ENCODE results near the gene MEOX2. TPM values are rescaled to one million over a fixed set of nuclear protein-coding genes. Genes with fewer than 3 reads are reported as not detected.

MEOX2 gene
- total RNA-seq, 1 donor from 2014 or later: not detected

DNA sequence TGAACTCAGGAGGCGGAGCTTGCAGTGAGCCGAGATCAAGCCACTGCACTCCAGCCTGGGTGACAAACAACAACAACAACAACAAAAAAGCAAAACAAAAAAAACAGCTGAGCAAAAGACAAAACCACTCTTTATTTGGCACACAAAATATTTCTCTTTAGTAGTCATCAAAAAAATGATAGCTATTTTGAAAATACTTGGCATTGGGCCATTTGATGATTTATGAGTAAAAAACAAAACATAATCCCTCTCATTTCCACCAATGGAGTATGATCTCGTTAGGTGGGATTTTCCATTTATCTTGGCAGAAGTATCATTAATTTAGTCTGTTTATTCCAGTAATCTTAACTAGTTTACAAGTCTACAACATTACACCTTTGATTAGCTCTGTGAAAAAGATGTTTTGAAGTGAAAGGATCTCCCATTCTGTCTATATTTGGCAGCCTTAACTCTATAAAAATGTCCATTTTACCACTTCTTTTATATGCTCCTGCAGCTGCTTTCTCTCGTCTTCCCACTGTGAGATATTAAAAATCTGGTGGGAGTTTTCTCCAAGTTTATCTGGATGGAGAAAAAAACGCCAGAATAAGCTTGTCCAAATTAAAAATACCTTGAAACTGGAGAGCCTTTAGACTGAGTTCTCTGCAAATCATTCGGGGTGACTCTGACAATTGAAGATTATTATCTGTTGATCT lies 65.8 kb downstream of the MEOX2 start:
- Histone ChIP-seq H3K9ac (no peak overlapping the region), H3K27ac (no peak overlapping the region), H3K4me2 (no peak overlapping the region), H2AFZ (replicated peaks) (no peak overlapping the region), H3K79me2 (ENCODE audit: low read depth) (no peaks in the 10 kb centered on the region), H3F3A (ENCODE audit: low read depth) (no peaks in the 10 kb centered on the region), H3K4me3 (no peak overlapping the region), H3K4me1 (no peaks in the 10 kb centered on the region), H3K9me3 (ENCODE audit: low read depth) (no peaks in the 10 kb centered on the region), H3K36me3 (no peaks in the 10 kb centered on the region), H4K20me1 (ENCODE audit: low read depth) (no peaks in the 10 kb centered on the region), H3K27me3 (no peaks in the 10 kb centered on the region)
- Mint-ChIP-seq H3K9me3 (no peaks in the 10 kb centered on the region), H3K4me3 (no peak overlapping the region), H3K27me3 (ENCODE audit: insufficient read depth, low read depth) (no peaks in the 10 kb centered on the region), H3K27ac (no peak overlapping the region), H3K36me3 (no peaks in the 10 kb centered on the region), H3K4me1 (no peaks in the 10 kb centered on the region)
- TF ChIP-seq CTCF (IDR thresholded peaks at IDR 0.05) (no peak), EZH2phosphoT487 (IDR thresholded peaks at IDR 0.05) (no peak), EZH2 (IDR thresholded peaks at IDR 0.05) (no peak)
- no peak for DNase-seq (ENCODE audit: low spot score)

- Histone ChIP-seq H2AFZ (replicated peaks) (no peak overlapping the region), H3K27ac (no peak overlapping the region), H4K20me1 (ENCODE audit: low read depth) (no peaks in the 10 kb centered on the region), H3K27me3 (no peaks in the 10 kb centered on the region), H3K9me3 (ENCODE audit: low read depth) (no peaks in the 10 kb centered on the region), H3K4me1 (no peaks in the 10 kb centered on the region), H3K4me2 (no peak overlapping the region), H3K4me3 (no peak overlapping the region), H3F3A (ENCODE audit: low read depth) (no peaks in the 10 kb centered on the region), H3K79me2 (ENCODE audit: low read depth) (no peaks in the 10 kb centered on the region), H3K9ac (no peak overlapping the region), H3K36me3 (no peaks in the 10 kb centered on the region)
- Mint-ChIP-seq H3K36me3 (no peaks in the 10 kb centered on the region), H3K27me3 (ENCODE audit: insufficient read depth, low read depth) (no peaks in the 10 kb centered on the region), H3K27ac (no peak overlapping the region), H3K4me1 (no peaks in the 10 kb centered on the region), H3K4me3 (no peak overlapping the region), H3K9me3 (no peaks in the 10 kb centered on the region)
- TF ChIP-seq CTCF (IDR thresholded peaks at IDR 0.05): no peak
- no peak for TF ChIP-seq EZH2 (IDR thresholded peaks at IDR 0.05)
- no peak for TF ChIP-seq EZH2phosphoT487 (IDR thresholded peaks at IDR 0.05)
- DNase-seq (ENCODE audit: low spot score): no peak
Observed at GRCh38 chr7:15618275-15618674, 68.2 kb downstream of the MEOX2 start.

GRCh38 chr7:15612205-15612604 lies 74.3 kb downstream of the MEOX2 start:
- H3K27me3 ChIP-seq: no peaks in the 10 kb centered on the region
- Mint-ChIP-seq H3K4me3 (no peak overlapping the region), H3K9me3 (no peaks in the 10 kb centered on the region), H3K36me3 (no peaks in the 10 kb centered on the region), H3K27ac (no peak overlapping the region), H3K4me1 (peaks cover 16% of the 10 kb centered on the region), H3K27me3 (ENCODE audit: insufficient read depth, low read depth) (no peaks in the 10 kb centered on the region)
- no peaks in the 10 kb centered on the region for H3K79me2 ChIP-seq (ENCODE audit: low read depth)
- H3K4me1 ChIP-seq: no peaks in the 10 kb centered on the region
- TF ChIP-seq CTCF (IDR thresholded peaks at IDR 0.05) (no peak), EZH2 (IDR thresholded peaks at IDR 0.05) (no peak)
- no peak overlapping the region for H3K4me3 ChIP-seq
- no peak overlapping the region for H2AFZ ChIP-seq (replicated peaks)
- no peak overlapping the region for H3K9ac ChIP-seq
- H3K36me3 ChIP-seq: no peaks in the 10 kb centered on the region
- DNase-seq (ENCODE audit: low spot score): no peak
- H3K9me3 ChIP-seq (ENCODE audit: low read depth): no peaks in the 10 kb centered on the region
- no peak overlapping the region for H3K4me2 ChIP-seq
- no peak overlapping the region for H3K27ac ChIP-seq
- no peaks in the 10 kb centered on the region for H3F3A ChIP-seq (ENCODE audit: low read depth)
- H4K20me1 ChIP-seq (ENCODE audit: low read depth): no peaks in the 10 kb centered on the region
